Fibroblast of villous mesenchyme (primary cell): ENCODE data around the gene COL2A1. TPM values are rescaled to one million over a fixed set of nuclear protein-coding genes. Genes with fewer than 3 reads are reported as not detected.

Source experiments
- DNase-seq: peaks from one replicate; pipeline ENCODE4 v3.0.0-alpha.2; 2010; ENCODE audit warnings: low read depth
- H3K4me3 ChIP-seq: 2 replicates; pipeline ENCODE4 v1.5.1; 2011; ENCODE audit warnings: low read depth, mild to moderate bottlenecking, low read length
- total RNA-seq: library from RNA; depleted of rRNA; stranded (reverse); fragments of >200 nt; gene quantifications from 2 replicates; pipeline ENCODE4 v1.2.3, GENCODE V29; 2012
- TF ChIP-seq, protein P1 (sequence below): IDR thresholded peaks from 2 replicates; pipeline ENCODE4 v1.5.1; 2012; ENCODE audit warnings: low read depth, mild to moderate bottlenecking, low read length; ENCODE audit not compliant: insufficient read depth

Gene COL2A1
- total RNA-seq, 1 donor: under 0.01 TPM

DNA sequence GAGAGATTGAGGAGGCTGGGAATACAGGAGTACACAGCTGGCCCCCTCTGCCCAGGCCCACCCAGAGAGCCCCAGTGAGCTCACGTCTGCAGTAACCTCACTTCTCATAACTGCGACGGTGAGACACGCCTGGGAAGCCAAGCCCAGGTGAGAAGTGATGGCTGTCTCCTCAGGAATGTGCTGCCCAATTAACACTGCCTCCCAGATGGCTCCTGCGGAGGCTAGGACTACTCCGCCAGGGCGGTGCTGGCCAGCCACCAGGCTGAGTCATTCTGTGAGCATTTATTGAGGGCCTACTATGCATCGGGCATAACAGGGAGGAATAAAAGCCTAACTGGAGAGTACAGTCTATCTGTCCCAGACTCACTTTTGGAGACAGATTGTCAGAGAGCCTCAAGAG, 50.2 kb downstream of the COL2A1 start:
- H3K4me3 ChIP-seq: no peak overlapping the region
- TF ChIP-seq, protein P1, sequence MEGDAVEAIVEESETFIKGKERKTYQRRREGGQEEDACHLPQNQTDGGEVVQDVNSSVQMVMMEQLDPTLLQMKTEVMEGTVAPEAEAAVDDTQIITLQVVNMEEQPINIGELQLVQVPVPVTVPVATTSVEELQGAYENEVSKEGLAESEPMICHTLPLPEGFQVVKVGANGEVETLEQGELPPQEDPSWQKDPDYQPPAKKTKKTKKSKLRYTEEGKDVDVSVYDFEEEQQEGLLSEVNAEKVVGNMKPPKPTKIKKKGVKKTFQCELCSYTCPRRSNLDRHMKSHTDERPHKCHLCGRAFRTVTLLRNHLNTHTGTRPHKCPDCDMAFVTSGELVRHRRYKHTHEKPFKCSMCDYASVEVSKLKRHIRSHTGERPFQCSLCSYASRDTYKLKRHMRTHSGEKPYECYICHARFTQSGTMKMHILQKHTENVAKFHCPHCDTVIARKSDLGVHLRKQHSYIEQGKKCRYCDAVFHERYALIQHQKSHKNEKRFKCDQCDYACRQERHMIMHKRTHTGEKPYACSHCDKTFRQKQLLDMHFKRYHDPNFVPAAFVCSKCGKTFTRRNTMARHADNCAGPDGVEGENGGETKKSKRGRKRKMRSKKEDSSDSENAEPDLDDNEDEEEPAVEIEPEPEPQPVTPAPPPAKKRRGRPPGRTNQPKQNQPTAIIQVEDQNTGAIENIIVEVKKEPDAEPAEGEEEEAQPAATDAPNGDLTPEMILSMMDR: no peak
- DNase-seq: no peak

DNA sequence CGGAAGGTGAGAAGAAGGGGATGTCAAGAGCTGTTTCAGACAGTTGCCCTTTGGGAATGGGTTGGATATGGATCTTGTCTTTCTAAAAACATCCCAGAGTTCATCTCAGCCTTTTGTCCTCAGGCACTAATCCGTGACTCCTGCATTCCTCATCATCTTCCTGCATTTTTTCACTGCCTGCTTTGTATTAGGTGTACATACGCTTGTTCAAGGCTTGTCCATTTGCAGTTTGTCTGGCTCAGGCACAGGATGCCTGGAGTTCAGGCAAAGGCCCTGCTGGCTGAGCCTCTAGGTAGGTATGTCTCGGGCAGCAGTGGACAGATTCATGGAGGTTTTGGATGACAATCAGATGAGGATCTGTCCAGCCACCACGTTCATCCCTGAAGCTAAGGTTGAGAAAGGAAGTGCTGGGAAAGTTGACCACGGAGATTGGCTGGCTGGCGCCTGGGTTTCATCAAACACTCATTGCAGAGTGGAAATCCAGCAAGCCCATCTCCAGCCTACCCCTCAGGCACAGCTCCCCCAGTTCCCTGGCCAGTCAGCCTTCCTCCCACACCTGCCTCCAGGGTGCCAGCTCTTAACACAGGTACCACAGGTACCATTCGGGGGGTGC, 53.3 kb downstream of the COL2A1 start:
- TF ChIP-seq, protein P1: no peak
- no peak overlapping the region for H3K4me3 ChIP-seq
- no peak for DNase-seq

DNA sequence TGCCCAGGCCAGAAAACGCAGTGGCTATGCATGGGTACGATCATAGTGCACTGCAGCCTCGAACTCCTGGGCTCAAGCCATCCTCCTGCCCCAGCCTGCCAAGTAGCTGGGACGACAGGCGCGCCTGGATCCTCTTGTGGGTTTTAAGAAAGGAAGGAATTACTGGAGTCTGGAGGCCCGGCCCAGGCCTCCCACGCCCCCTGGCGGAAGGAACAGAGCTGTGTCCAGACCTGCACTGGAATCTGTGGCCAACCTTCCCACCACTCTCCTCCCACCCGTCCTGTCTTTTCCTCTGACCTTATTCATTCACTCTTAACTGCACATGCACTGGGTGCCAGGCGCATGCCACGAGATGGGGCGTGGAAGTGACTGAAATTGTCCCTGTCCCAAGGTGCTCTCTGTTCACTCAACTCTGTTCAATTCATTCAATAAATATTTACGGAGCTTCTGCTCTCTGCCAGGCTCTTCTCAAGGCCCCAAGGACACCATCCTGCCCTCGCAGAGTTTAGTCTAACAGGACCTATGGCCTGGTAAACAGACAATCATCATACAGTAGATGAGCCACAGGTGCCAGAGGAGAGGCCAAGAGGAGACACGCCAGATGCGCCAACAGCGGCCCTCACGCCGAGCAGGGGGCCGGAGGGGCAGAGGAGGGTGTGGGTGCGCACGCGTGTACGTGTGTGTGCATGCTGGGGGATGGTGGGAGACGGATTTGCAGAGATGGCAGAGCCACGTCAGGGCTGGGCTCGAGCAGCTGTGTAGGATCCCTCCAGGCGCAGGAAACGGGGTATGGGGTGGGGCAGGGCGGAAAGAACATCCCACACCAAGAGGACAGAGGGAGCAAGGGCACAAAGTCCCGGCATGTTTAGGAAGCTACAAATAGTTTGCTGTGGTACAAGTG, 54.6 kb downstream of the COL2A1 start:
- DNase-seq: peak; percentile 84
- no peak overlapping the region for H3K4me3 ChIP-seq
- TF ChIP-seq, protein P1: peak; percentile 94

DNA sequence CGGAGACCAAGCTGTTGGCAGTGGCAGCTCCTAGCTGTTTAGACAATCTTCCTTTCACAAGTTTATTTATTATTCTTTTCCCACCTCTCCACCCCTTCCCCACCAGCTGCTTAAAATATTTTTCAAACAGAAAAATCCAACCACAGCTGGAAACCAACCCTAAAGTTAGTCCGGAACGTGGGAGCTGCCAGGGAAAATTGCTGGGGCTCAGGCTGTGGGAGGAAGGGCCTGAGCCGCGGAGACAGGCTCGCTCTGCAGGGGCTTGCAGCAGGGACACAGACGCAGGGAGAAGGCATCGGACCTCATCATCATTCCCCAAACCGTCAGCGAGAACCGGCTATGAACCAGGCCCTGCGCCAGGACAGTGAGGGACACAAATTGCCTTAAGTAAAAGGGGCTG, 56.9 kb downstream of the COL2A1 start:
- H3K4me3 ChIP-seq: no peak overlapping the region
- DNase-seq: peak; percentile 30
- TF ChIP-seq, protein P1: no peak

DNA sequence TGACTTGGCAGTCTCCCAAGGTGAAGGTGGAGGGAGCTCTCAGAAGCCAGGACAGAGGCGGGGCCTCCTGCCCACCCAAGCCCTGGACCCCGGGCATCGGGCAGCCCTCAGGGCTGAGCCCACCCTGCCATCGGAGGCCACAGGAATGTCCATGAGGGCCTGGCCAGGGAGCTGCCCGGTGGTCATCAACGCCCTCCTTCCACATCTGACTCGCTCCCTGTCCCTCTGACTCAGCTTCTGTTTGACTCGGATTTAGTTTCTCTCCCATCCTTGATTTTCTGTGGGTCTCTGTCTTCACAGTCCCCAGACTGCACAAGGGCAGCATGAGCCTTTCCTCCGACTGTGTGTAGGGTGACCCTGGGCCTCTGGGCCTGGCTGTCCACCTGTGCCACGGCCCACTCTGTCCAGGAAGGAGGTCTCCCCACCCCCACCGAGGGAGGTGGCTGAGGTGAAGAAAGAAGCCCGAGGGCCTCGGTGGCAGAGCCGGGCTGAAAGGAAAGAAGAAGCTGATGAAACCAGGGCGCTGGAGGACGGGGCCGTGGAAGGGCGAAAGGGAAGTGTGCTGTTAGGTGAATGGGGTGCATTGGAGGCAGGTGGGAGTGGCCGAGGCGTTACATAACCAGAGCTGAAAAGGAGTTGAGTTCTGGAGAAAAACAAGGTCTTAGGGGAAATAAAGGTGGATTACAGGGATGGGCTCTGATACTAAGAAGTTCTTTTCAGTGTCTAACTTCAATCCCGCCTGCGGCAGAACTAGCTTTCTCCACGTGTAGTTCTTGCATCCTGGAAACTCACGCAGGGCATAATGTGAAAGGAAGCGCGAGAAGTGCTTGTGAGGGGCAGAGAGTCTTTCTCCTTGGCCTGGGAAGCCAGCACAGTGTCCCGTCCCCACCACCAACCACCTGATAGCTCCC, 57.6 kb downstream of the COL2A1 start:
- no peak overlapping the region for H3K4me3 ChIP-seq
- no peak for DNase-seq
- TF ChIP-seq, protein P1: no peak

DNA sequence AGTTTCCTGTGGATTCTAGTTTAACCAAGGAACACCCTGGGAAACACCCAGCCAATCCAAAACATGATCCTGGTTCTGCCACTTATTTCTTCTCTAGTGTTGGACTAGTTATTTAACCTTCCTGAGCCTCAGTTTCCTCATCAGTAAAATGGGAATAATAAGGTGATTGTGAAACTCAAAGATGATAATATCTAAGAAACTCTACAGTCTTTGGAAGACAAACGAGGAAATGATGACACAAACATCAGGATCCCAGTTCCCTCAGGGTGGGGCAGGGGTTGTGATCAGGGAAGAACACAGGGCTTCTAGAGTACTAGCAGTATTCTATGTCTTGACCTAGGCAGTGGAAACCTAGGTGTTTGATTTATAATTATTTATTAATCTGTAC, 58.9 kb downstream of the COL2A1 start:
- TF ChIP-seq, protein P1: no peak
- DNase-seq: no peak
- H3K4me3 ChIP-seq: no peak overlapping the region
